Activated B cell treated with CpG ODN at 0.5 μM for 24 hours (primary cell): ENCODE measurements around the gene COL12A1. TPM values are rescaled to one million over a fixed set of nuclear protein-coding genes. Genes with fewer than 3 reads are reported as not detected.

Experiments used
- ATAC-seq: fragments of 200-7000 bp; cut with Tn5 transposase; one replicate; pipeline ENCODE4 v1.10.0; 2021; ENCODE audit warnings: low read depth, mild to moderate bottlenecking, moderate library complexity
- CTCF ChIA-PET: fragments of 350-600 bp; sonication (Branson Sonifier 250); formaldehyde crosslinking; loops from one replicate; lab custom pipeline; 2021; ENCODE audit warnings: antibody characterized with exemption; lab: Charles Lee
- POLR2A ChIA-PET: fragments of 350-600 bp; sonication (Branson Sonifier 250); formaldehyde crosslinking; loops from one replicate; lab custom pipeline; 2021; ENCODE audit warnings: antibody characterized with exemption; lab: Charles Lee
- DNase-seq: peaks from one replicate; pipeline ENCODE4 v3.0.0; 2022
- H3K27ac Mint-ChIP-seq: one replicate; pipeline ENCODE4 v1.8.0; 2020; ENCODE audit warnings: mixed read lengths
- H3K27me3 Mint-ChIP-seq: one replicate; pipeline ENCODE4 v1.8.0; 2021; ENCODE audit warnings: mixed read lengths
- H3K36me3 Mint-ChIP-seq: one replicate; pipeline ENCODE4 v1.8.0; 2021; ENCODE audit warnings: low read depth, mixed read lengths
- H3K4me1 Mint-ChIP-seq: one replicate; pipeline ENCODE4 v1.8.0; 2021; ENCODE audit warnings: mixed read lengths
- H3K4me3 Mint-ChIP-seq: one replicate; pipeline ENCODE4 v1.8.0; 2020; ENCODE audit warnings: mild to moderate bottlenecking, mixed read lengths
- H3K9me3 Mint-ChIP-seq: one replicate; pipeline ENCODE4 v1.8.0; 2020; ENCODE audit warnings: mixed read lengths
- intact Hi-C: fragments of 100-400 bp; cut with micrococcal nuclease; formaldehyde crosslinking; loops from one replicate; pipeline ENCODE4 v1.15.1; 2024
- total RNA-seq: library from RNA; stranded (reverse); gene quantifications from 2 replicates; pipeline ENCODE4 v1.2.3, GENCODE V29; 2022
- TF ChIP-seq, protein P1 (sequence below): fragments of 200-600 bp; IDR thresholded peaks from one replicate; pipeline ENCODE4 v1.8.0; 2022; ENCODE audit warnings: antibody characterized with exemption, mild to moderate bottlenecking

Gene COL12A1
- total RNA-seq, 1 donor from 2014 or later, result not detected

DNA sequence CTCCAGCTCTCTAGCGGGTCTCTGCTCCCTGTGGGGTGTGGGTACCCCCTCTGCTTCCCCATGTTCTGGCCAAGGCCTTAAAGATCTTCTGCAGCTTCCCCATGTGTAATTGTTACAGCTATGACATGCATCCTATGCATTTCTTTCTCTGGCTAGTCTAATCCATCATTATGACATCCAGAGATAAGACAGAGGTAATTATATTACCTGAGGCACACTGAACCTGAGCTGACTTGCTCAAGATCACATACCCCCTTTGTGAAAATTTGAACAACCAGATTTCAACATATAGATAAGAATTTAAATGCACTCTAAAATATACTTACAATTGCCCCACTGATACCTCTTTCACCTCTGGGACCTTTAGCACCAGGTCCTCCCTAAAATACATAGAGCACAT, 102.4 kb downstream of the COL12A1 start:
- DNase-seq, result no peak
- ATAC-seq, result no peak
- TF ChIP-seq, protein P1, sequence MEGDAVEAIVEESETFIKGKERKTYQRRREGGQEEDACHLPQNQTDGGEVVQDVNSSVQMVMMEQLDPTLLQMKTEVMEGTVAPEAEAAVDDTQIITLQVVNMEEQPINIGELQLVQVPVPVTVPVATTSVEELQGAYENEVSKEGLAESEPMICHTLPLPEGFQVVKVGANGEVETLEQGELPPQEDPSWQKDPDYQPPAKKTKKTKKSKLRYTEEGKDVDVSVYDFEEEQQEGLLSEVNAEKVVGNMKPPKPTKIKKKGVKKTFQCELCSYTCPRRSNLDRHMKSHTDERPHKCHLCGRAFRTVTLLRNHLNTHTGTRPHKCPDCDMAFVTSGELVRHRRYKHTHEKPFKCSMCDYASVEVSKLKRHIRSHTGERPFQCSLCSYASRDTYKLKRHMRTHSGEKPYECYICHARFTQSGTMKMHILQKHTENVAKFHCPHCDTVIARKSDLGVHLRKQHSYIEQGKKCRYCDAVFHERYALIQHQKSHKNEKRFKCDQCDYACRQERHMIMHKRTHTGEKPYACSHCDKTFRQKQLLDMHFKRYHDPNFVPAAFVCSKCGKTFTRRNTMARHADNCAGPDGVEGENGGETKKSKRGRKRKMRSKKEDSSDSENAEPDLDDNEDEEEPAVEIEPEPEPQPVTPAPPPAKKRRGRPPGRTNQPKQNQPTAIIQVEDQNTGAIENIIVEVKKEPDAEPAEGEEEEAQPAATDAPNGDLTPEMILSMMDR, result no peak
- Mint-ChIP-seq H3K9me3 (no peaks in the 10 kb centered on the region), H3K27ac (no peak overlapping the region), H3K36me3 (no peaks in the 10 kb centered on the region), H3K4me3 (no peak overlapping the region), H3K4me1 (no peaks in the 10 kb centered on the region), H3K27me3 (no peaks in the 10 kb centered on the region)
- POLR2A ChIA-PET, result no interaction called here
- CTCF ChIA-PET, result no interaction called here
- intact Hi-C loops, result no loop called here

- H3K27ac Mint-ChIP-seq, result no peak overlapping the region
- POLR2A ChIA-PET, result no interaction called here
- H3K36me3 Mint-ChIP-seq, result no peaks in the 10 kb centered on the region
- CTCF ChIA-PET, result no interaction called here
- no peak for ATAC-seq
- no peaks in the 10 kb centered on the region for H3K27me3 Mint-ChIP-seq
- intact Hi-C loops, result no loop called here
- no peak for DNase-seq
- TF ChIP-seq, protein P1, result no peak
- H3K4me1 Mint-ChIP-seq, result no peaks in the 10 kb centered on the region
- H3K9me3 Mint-ChIP-seq, result no peaks in the 10 kb centered on the region
- no peak overlapping the region for H3K4me3 Mint-ChIP-seq
Measured at GRCh38 chr6:75102301-75102700, 103.6 kb downstream of the COL12A1 start.

DNA sequence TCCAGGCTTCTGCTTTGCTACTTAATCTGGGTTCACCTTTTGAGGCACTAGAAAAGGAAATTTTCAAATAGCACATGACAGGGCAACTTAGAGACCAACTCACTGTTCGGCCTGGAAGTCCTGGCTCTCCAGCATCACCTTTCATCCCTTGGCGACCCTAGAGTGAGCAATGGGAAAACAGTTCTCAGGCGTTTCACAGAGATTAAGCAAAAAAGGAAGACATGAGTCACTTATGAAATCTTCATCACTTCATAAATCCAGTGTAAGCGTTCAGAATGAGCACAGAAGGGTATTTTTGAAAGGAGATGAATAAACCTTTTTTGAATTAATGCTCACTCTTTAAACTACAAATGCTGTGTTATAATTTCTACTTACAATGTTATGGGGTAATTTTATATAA, 104.0 kb downstream of the COL12A1 start:
- Mint-ChIP-seq H3K9me3 (no peaks in the 10 kb centered on the region), H3K4me1 (no peaks in the 10 kb centered on the region), H3K27ac (no peak overlapping the region), H3K4me3 (no peak overlapping the region), H3K36me3 (no peaks in the 10 kb centered on the region), H3K27me3 (no peaks in the 10 kb centered on the region)
- ChIA-PET POLR2A (no interaction called here), CTCF (no interaction called here)
- no peak for DNase-seq
- intact Hi-C loops, result no loop called here
- TF ChIP-seq, protein P1, result no peak
- no peak for ATAC-seq

GRCh38 chr6:75098709-75099108, 107.1 kb downstream of the COL12A1 start:
- Mint-ChIP-seq H3K36me3 (no peaks in the 10 kb centered on the region), H3K27ac (no peak overlapping the region), H3K9me3 (no peaks in the 10 kb centered on the region), H3K4me3 (no peak overlapping the region), H3K27me3 (no peaks in the 10 kb centered on the region), H3K4me1 (no peaks in the 10 kb centered on the region)
- intact Hi-C loops, result no loop called here
- no peak for ATAC-seq
- ChIA-PET POLR2A (no interaction called here), CTCF (no interaction called here)
- TF ChIP-seq, protein P1, result no peak
- DNase-seq, result no peak

GRCh38 chr6:75096966-75097365, 108.9 kb downstream of the COL12A1 start:
- CTCF ChIA-PET, result no interaction called here
- no peaks in the 10 kb centered on the region for H3K27me3 Mint-ChIP-seq
- no peaks in the 10 kb centered on the region for H3K4me1 Mint-ChIP-seq
- no peak overlapping the region for H3K4me3 Mint-ChIP-seq
- intact Hi-C loops, result no loop called here
- POLR2A ChIA-PET, result no interaction called here
- H3K27ac Mint-ChIP-seq, result no peak overlapping the region
- ATAC-seq (no peak), DNase-seq (no peak)
- H3K9me3 Mint-ChIP-seq, result no peaks in the 10 kb centered on the region
- TF ChIP-seq, protein P1, result no peak
- H3K36me3 Mint-ChIP-seq, result no peaks in the 10 kb centered on the region
